Endometrial microvascular endothelial cells (primary cell): Measurements from ENCODE around the gene HOXA4. TPM values are rescaled to one million over a fixed set of nuclear protein-coding genes. Genes with fewer than 3 reads are reported as not detected.

Experiments used
- in situ Hi-C: cut with HindIII; loops from 2 replicates; pipeline ENCODE4 v1.10.0; 2017; ENCODE audit warnings: low sequenced_read_pairs, low pct_unique_long_range_greater_than_20kb; ENCODE audit errors: inconsistent ontology term
- total RNA-seq: library from RNA; depleted of rRNA; stranded (reverse); fragments of >200 nt; gene quantifications from one replicate; pipeline ENCODE4 v1.2.3, GENCODE V29; 2015; ENCODE audit errors: inconsistent ontology term

The HOXA4 gene
- total RNA-seq, 1 donor from 2014 or later = 0.93 TPM

GRCh38 chr7:27140126-27140857 is 9.7 kb upstream of the HOXA4 start:
- in situ Hi-C loops = no loop called here

GRCh38 chr7:27139334-27140125 is 9.0 kb upstream of the HOXA4 start:
- in situ Hi-C loops = no loop called here

- in situ Hi-C loops = no loop called here
Observed at GRCh38 chr7:27138985-27139333, 8.4 kb upstream of the HOXA4 start.

GRCh38 chr7:27138472-27138871 is 7.9 kb upstream of the HOXA4 start:
- in situ Hi-C loops = no loop called here

- in situ Hi-C loops = no loop called here
Observed at GRCh38 chr7:27137640-27138315, 7.2 kb upstream of the HOXA4 start.

GRCh38 chr7:27134392-27134791 is 3.8 kb upstream of the HOXA4 start:
- in situ Hi-C loops = no loop called here

GRCh38 chr7:27133409-27134231 is 3.1 kb upstream of the HOXA4 start:
- in situ Hi-C loops = no loop called here

GRCh38 chr7:27132978-27133377 is 2.4 kb upstream of the HOXA4 start:
- in situ Hi-C loops = no loop called here

GRCh38 chr7:27132214-27132613 is 1.7 kb upstream of the HOXA4 start:
- in situ Hi-C loops = no loop called here

- in situ Hi-C loops = no loop called here
Observed at GRCh38 chr7:27131390-27131819, 848 bp upstream of the HOXA4 start.

- in situ Hi-C loops = loop anchor here (5.0 kb wide), 1 partner anchor 38 kb away; no protein-coding TSS in a partner anchor
Observed at GRCh38 chr7:27129729-27130539, 623 bp downstream of the HOXA4 start.

- in situ Hi-C loops = loop anchor here (5.0 kb wide), 1 partner anchor 37 kb away; no protein-coding TSS in a partner anchor
Observed at GRCh38 chr7:27128776-27129728, 1.5 kb downstream of the HOXA4 start.

- in situ Hi-C loops = loop anchor here (5.0 kb wide), 1 partner anchor 36 kb away; no protein-coding TSS in a partner anchor
Observed at GRCh38 chr7:27128034-27128433, 2.5 kb downstream of the HOXA4 start.

GRCh38 chr7:27126596-27127327 is 3.8 kb downstream of the HOXA4 start:
- in situ Hi-C loops = loop anchor here (5.0 kb wide), 1 partner anchor 34 kb away; no protein-coding TSS in a partner anchor

- in situ Hi-C loops = loop anchor here (5.0 kb wide), 1 partner anchor 34 kb away; no protein-coding TSS in a partner anchor
Observed at GRCh38 chr7:27125986-27126394, 4.6 kb downstream of the HOXA4 start.
